GM19043 (cell line): ENCODE measurements around the gene CCL14.
"Not testable (repeated sequence)": the region's sequence is repeated elsewhere in the genome, so short reads cannot be mapped to it uniquely, and the experiment has no call there.

Experiments used
- ATAC-seq: cut with Tn5 transposase; IDR thresholded peaks from one replicate; pipeline ENCODE4 v1.9.1; 2021; ENCODE audit warnings: low read depth; ENCODE audit not compliant: unreplicated experiment

The CCL14 gene

GRCh38 chr17:35986643-35987042 is at the start of gene CCL14:
Gene CCL14, minus strand, starts transcription at chr17:35986729. Its CDS starts 80 bp downstream, at chr17:35986649.
- no peak for ATAC-seq

DNA sequence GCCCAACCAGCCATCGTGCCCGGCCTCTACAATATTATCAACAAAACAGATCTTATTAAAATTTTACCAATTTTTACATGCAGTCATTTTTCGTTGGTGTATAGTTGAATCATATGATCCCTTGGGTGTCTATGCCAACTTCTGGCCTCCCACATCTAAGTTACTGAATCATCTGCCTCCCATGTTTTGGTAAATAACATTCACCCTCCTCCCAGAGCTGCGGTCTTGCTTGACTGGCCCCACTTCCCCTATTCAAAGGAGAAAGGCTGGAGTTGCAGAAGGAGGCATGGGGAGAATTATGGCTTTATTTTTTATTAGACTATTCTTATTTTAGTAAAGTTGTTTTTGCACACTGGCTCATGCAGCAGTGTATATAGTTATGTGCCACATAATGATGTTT is 49.7 kb upstream of the CCL14 start:
- no peak for ATAC-seq

DNA sequence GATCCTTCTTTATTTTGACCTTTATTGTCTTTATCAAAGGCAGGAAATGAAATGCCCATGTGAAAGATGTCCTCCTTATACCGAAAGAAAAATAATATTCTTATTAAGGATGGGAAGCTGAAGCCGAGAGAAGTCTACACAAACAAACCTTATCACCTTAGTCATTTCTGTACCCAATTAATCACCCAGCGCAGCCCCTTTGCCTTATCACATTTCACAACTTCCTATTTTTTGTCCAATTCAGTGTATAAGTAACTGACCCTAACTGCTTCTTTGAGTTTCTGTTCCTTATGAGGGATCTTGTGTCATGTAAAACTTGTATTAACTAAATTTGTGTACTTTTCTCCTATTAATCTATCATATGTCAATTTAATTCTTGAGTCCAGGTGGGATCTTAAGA is 47.6 kb upstream of the CCL14 start:
- no peak for ATAC-seq

DNA sequence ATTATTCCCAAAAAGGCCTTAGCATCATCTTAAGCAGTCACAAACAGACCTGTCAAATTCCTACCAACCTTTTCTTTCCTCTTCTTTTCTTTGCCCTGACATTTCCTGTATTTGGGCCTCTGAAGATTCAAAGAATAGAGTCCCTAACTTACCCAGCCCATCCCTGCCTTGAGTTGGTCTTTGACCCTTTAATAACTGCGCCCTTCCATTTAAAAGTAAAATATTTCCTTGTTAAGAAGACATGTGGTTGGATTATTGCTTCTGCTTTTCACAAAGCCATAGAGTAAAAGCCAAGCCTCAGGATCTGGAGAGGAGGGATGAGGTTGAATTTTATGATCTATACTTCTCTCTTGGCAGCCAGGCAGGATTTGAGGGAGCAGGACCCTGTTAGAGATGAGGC is 44.4 kb upstream of the CCL14 start:
- ATAC-seq = no peak

DNA sequence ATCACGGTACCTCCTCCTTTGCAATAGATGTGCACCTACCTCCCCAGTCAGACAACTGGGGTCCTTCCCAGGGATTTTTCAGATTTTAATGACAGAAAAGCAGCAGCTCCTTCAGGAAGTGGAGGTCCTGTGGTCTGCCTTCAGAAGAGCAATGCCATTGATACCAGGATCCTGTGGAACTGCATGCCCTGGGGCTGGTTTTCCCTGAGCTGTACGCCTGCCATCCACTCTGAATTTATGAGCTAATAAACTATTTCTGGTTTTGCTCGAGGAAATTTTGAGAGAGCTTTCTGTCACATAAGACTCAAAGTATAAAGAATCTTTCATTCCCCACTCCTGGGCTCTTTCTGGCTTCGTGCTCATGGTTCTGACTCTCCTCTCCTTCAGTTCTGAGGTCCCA is 41.2 kb upstream of the CCL14 start:
- no peak for ATAC-seq

GRCh38 chr17:36024106-36024869 is 37.8 kb upstream of the CCL14 start:
- no peak for ATAC-seq

DNA sequence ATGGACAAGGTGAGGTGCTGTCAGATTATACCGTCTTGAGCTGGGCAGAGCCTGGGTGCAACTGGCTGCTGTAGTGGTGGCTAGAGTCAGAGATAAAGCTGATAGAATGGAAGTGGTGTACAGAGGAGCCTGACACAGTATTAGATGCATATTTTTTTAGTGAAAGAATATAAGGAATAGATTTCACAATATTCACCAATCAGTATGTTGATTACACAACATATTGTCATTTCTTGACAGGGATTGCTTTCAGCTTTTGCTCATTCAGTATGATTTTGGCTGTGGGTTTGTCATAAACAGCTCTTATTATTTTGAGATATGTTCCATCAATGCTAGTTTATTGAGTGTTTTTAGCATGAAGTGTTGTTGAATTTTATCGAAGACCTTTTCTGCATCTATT is 32.9 kb upstream of the CCL14 start:
- ATAC-seq = no peak

DNA sequence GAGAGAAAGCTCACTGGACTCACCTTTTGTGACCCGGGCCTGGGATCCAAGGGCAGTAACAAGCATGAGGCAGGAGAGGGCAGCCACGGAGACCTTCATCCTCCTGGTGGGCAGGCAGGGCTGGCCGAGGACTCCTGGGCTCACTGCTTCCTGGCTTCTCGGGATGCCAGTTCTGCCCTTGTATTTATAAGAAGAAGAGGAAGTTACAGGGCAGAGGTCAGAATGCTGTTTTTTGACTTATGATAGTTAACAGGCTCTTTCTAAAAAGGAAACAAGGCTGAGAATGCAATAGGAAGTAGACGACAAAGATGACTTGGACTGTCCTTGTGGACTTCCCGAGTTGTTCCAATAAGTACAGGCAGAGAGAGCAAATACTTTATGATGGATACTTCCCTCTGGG is 31.3 kb upstream of the CCL14 start, which contains the start of gene CCL23:
CCL23 (minus strand) TSS at position 174 of the 400 bp plus-strand sequence; CDS start at position 99, 75 bp downstream.
- no peak for ATAC-seq

GRCh38 chr17:36016555-36016954 is 30.0 kb upstream of the CCL14 start:
- ATAC-seq = no peak

GRCh38 chr17:36015895-36016294 is 29.4 kb upstream of the CCL14 start:
- not testable (repeated sequence) for ATAC-seq

DNA sequence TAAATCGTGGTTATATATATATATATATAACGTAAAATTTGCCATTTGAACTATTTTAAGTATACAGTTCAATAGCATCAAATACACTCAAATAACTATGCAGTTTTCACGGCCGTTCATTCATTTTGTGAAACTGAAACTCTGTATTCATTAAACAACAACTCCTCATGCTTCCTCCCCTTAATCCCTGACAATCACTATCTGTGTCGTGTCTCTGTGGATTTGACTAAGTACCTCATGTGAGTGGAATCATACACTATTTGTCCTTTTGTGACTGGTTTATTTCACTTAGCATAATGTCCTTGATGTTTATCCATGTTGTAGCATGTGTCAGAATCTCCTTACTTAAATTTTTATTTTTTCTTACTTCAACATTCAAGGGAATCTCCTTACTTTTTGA is 28.4 kb upstream of the CCL14 start:
- no peak for ATAC-seq

DNA sequence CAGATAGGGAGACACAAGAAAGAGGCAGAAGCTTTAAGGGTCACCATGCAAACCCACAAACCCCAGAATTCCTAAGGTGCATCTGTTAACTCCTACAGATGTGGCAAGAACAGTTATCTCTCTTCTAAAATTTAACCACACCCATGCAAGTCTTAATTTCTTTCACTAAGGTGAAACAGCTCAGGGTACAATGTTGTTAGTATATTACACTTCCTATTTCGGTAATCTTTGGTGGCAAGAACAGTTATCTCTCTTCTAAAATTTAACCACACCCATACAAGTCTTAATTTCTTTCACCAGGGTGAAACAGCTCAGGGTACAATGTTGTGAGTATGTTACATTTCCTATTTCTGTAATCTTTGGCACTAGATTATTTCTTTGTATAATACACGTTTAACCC is 24.7 kb upstream of the CCL14 start:
- ATAC-seq = no peak

- no peak for ATAC-seq
Observed at GRCh38 chr17:36008998-36009665, 22.6 kb upstream of the CCL14 start.

DNA sequence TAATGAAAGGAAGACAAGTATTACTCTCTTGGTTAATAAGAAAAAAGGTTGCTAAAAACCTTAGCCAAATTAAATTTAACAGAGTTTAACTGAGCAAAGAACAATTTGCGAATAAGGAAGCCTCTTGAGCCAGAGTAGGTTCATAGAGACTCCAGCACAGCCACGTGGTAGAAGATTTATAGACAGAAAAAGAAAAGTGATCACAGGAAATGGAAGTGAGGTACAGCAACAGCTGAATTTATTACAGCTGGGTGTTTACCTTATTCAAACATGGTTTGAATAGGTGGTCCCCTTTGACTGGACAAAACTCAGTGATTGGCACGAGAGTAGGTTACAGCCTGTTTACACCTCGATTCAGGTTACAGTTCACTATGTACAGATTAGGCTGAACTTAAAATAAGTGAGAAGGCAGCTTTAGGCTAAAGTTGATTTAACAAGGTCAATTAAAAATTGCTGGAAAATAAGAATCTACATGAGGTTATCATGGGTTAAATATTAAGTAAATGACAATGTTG is 18.1 kb upstream of the CCL14 start:
- no peak for ATAC-seq

DNA sequence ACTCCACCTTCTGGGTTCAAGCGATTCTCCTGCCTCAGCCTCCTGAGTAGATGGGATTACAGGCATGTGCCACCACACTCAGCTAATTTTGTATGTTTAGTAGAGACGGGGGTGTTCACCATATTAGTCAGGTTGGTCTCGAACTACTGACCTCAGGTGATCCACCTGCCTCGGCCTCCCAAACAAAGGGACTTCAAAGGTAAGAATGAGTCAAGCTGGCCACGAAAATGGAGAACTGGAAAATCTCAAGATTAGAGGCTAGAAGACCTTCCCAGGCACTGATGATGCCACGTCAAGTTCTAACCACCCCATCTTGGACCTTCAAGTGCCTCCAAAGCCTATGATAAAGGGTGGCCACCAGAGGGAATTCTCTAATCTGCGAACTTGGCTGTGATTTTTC is 16.1 kb upstream of the CCL14 start:
- ATAC-seq = no peak

- no peak for ATAC-seq
Observed at GRCh38 chr17:36001862-36002603, 15.5 kb upstream of the CCL14 start.

DNA sequence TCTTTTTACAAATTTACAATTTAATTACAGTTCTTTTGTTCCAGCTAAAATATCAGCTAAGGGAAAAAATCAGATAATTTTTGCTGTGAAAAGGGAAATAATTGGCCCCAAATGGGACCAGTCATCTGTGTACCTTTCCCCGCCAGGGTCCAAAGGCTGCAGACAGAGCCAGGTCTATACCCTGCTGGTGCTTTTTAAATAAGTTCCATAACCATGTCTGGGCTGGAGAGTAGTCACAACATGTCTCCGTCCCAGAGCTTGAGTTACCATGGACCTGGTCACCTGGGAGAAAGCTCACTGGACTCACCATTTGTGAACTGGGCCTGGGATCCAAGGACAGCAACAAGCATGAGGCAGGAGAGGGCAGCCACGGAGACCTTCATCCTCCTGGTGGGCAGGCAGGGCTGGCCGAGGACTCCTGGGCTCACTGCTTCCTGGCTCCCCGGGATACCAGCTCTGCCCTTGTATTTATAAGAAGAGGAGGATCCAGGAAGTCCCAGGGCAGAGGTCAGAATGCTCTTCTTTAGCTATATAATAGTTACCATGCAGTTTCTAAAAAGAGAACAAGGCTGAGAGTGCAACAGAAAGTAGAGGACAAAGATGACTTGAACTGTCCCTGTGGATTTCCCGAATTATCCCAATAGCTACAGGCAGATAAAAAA is 14.7 kb upstream of the CCL14 start, which contains the start of gene CCL15:
CCL15 (minus strand) TSS at position 444 of the 662 bp plus-strand sequence; CDS start at position 383, 61 bp downstream.
- ATAC-seq = no peak

- no peak for ATAC-seq
Observed at GRCh38 chr17:36000732-36001109, 14.2 kb upstream of the CCL14 start.

- ATAC-seq = no peak
Observed at GRCh38 chr17:35998756-35999155, 12.2 kb upstream of the CCL14 start.

DNA sequence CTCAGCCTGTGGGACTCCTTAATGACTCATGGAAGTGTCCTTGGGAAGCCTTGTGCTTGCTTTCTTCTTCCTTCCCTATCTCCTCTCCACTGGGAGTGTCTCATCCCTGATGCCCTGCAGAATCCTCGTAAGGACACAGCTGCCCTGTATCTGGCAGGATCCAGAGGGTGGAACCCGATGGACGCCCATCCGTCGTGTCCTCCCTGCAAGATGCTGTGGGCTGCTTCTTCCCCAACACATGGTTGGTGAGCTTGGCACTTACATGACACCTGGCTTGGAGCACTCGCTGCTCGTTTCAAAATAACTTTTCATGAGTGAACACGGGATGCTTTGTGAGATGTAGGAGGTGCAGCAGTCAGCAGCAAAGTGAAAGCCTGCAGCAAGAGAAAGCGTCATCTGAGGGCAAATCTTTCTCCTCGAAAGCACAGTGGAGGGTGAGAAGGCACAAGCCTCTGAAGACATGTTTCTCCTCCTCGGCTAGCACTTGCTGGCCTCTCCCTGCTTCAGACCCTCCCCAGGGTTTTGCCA is 11.6 kb upstream of the CCL14 start:
- no peak for ATAC-seq
